KBM-7 (cell line): ENCODE data around the gene PPP1R9B.

ENCODE experiments used
- DNase-seq: peaks from one replicate; pipeline ENCODE4 v3.0.0-alpha.2; 2015
- in situ Hi-C: fragments of 300-500 bp; cut with MboI; formaldehyde crosslinking; loops from 2 replicates; pipeline ENCODE4 v1.14.3; 2020; ENCODE audit warnings: low sequenced_read_pairs, low pct_unique_long_range_greater_than_20kb, mixed read lengths

PPP1R9B gene

DNA sequence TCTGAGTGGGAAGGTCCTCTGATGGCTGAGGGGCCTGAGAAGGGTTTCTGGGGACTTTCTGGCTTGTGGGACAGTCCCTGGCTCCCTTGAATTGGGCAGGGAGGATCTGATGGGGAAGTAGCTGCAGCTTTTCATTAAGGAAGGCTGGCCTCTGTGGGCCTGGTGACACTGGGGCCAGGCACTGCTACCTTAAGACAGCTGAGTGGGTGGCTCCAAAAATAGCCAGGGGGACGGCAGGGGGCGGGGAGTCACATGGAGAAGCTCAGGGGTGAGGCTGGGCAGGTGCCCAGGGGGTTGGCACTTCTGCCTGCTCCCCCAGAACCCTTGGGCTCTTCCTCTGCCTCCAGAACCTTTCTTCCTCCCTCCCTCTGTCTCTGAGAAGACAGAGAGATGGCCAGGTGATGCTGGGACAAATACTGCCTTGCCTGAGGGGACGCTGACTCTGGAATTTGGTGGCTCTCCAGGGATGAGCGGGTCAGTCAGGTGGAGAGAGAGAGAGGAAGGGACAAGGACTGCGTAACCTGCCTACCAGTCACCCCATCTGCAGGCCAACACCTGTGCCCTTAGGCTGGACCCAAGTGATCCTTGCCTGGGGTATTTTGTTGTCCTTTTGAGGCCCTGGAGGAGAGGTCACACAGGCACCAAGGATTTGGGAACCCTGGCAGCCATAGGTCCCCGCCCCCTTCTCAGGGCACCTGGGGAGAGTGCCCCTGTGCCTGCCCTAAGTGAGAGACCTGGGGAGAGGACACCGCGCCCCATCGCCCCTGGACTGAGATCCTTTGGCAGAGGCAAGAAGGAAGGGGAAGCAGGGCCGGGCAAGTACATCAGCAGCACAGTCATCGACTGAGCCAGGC is 13.6 kb upstream of the PPP1R9B start:
- DNase-seq: no peak
- in situ Hi-C loops: loop anchor here (10.0 kb wide), 1 partner anchor 49 kb away; no protein-coding TSS in a partner anchor

DNA sequence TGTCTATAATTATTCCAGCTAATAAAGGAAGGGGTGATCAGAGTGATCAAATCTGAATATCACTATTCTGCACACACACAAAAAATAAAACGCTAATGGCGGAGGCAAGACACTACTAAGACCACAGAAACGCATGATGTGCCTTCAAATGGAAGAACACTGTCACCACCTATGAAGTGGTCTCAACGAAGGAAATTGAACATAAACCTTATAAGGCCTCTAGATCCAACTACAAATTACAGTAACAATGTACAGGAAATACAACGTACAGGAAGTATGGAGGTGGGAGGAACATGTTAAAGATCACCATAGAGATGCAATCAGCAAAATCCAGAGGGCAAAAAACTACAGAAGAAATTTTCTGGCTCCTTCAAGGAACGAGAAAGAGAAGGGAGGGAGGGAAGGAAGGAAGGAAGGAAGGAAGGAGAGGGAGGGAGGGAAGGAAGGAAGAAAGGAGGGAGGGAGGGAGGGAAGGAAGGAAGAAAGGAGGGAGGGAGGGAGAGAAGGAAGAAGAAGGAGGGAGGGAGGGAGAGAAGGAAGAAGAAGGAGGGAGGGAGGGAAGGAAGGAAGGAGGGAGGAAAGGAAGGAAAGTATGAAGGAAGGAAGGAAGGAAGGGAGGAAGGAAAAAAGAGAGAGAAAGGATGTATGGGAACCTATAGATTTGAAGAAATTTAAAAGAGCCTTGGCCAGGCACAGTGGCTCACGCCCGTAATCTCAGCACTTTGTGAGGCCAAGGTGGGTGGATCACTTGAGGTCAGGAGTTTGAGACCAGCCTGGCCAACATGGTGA is 12.2 kb upstream of the PPP1R9B start:
- in situ Hi-C loops: loop anchor here (10.0 kb wide), 1 partner anchor 48 kb away; no protein-coding TSS in a partner anchor
- DNase-seq: no peak

DNA sequence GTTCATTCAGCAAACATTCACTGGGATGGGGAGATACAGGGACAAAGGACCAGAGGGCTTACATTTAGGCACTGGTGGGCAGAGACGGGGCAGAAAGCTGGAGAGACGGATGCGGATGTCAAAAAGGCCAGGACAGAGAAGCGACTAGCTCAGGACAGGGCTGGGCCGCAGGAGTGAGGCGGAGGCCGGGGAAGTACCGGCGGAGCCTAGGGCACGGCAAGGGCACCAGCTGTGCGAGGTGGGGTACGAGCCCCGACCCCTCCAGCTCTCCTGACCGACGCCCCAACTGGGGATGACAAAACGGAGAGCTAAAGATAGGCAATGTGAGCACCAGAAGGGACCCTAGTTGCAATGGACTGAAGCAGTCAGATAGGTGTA is 11.4 kb upstream of the PPP1R9B start:
- in situ Hi-C loops: loop anchor here (10.0 kb wide), 1 partner anchor 47 kb away; no protein-coding TSS in a partner anchor
- no peak for DNase-seq

DNA sequence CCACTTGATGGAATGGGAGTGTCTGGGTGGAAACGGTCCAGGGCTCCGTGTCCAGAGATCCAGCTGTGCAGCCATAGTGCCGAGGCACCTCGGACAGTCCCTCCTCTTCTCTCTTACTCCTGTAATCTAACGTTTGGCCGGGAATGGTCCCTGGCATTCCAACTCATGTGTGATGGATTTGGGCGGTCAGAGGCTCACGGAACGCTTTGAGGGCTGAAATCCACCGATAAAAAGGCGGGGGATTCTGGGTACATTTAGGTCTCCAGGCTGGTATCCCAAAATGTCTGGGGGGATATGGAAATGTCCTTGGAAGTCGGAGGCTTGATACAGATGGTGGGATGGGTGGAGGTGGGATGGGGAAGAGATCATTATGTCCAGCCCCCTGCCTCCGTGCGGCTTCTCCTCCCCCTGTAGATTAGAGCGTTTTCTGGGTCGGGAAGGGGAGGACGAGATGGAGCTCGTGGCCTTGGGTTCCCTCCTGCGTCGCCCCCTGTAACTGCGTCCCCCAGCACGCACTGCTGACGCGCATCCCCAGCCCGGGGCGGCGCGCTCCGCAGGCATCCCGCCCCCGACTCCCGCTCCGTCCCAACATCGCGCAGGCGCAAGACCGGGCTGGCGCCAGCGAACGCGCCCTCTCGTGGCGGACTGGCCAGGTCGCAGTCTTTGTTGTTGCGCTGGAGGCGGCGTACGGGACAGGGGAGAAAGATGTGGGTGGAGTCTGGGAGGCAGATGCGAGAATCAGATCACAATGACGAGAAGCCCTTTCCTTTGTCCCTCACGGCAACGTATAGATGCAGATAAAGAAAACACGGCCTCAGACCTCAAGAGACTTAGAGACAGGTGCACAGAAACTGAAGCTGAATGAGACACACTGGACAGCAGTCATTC is 10.8 kb upstream of the PPP1R9B start:
- peak; percentile 92 for DNase-seq
- in situ Hi-C loops: loop anchor here (10.0 kb wide), 1 partner anchor 46 kb away; no protein-coding TSS in a partner anchor

DNA sequence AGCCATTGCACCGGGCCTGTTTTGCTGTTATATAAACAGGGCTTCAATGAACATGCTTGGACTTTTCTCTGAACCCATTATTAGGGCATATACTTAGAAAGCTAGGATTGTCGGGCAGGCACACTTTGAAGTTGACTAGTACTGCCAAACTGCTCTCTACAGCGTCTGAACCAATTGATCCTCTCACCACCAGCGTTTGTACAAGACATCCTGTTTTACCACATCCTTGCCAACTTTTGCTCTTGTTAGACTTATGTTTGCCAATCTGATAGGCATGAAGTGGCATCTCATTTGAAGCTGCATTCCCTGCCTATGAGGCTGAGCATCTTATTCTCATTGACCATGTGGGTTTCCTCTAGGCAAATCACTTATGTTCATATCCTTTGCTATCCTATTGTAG is 7.4 kb upstream of the PPP1R9B start:
- DNase-seq: no peak
- in situ Hi-C loops: no loop called here

DNA sequence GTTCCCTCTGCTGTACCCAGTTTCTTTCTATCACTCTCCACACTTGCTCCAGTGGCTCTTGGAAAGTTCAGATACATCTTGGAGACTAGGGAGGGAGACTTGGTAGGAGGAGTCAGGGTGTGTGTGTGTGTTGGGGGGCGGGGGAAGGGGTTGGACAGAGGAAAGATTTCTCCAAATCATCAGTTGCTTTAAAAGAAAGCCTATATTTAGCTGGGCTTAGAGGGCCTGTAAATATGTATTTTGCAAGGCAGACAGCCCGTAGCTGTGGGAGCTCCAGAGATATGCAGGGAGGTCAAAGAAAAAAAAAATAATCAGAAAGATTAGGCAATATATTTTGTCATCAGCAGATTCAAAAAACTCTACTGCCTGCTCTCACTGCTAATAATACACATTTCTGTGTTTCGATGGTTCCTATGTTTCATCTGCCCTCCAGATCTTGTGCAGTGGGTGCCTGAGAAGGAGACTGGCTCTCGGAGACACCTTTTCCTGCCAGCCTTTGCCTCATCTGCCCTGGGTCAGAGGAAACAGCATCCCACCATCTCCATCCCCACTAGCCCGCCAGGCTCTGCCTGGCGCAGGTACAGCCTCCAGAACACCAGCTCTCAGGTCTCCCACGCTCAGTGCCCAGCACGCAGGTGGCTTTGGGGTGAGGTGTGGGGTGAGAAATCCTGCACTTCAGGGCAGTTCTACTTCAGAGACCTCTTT is 4.8 kb upstream of the PPP1R9B start:
- in situ Hi-C loops: no loop called here

DNA sequence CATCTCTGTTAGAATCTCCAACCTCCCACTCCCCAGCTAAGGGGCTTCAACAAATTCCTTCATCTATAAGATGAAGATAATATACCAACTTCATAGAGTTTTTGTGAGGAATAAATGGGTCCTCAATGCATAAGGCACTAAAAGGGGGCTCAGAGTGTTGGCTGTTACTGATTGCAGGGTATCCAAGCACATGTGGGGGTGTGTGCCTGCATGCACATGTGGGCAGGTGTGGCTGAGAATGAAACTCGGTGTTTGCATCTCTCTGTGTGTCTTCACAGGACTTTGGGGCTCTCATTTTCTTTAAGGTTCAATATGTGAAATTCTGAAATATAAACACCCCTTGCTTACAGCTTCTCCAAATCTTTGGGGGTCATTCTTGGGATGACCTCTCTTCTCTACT is 4.1 kb upstream of the PPP1R9B start:
- in situ Hi-C loops: no loop called here

More for the DNA sequence above, 4.8 kb upstream of the PPP1R9B start:
- DNase-seq: no peak

DNA sequence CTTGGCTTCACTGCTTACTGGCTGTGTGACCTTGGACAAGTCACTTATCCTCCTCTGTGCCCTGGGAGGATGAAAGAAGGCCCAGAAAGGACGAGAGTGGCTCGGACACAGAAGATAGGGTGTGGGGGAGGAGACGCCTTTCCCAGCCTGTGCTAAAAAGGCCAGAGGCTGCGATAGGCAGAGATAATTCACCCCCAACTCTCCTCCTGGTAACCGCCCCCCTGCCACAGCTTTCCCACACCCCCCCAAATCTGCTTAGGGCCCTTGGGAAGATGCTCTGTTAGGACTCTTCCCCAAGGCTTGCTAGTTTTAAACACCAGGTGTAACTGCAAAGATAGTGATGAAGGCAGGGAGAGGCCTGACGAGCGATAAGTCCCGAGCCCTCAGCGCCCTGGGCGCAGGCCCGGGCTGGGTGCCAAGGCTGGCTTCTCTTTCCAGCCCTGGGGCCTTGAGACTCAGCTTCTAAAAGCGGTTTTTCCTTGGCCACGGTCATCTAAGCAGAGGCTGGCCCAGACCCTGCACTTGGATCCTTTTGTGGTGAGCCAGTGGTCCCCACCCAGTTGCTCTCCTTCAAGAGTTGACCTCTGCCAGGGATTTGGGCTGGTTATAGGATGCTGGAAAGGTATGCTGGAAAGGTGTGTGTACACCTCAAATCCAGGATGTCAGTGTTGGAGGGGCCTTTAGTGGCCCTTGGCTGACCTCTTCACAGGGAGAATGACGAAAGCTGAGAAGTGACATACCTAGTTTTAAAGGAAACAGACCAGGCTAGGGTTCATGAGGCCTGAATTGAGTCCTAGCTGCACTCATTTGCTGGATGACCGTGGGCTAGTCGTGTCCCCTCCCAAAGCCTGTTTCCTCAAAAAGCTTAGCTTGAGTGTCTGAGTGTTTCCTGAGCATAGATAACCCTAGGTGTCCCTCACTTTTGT is 3.4 kb upstream of the PPP1R9B start:
- no peak for DNase-seq
- in situ Hi-C loops: no loop called here

More for the DNA sequence above, 4.1 kb upstream of the PPP1R9B start:
- DNase-seq: no peak

DNA sequence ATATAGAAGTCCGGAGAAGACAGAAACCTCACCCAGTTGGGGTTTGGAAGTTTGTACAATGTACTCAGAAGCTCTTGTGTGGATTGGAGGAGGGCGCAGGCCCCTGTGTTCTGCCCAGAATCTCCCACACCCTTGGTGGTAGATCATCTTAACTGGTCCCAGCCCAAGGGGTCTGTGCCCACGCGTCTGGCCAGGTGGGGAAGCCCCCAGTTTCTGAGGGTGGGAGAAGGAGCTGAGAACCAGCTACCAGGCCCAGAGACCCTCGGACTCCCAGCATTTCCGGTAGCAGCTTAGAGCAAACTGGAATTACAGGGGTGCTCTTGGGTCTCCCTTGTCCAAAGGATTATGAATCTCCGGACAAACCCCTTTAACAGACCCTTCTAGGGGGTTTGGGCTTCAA is 2.3 kb upstream of the PPP1R9B start:
- in situ Hi-C loops: no loop called here
- DNase-seq: no peak

DNA sequence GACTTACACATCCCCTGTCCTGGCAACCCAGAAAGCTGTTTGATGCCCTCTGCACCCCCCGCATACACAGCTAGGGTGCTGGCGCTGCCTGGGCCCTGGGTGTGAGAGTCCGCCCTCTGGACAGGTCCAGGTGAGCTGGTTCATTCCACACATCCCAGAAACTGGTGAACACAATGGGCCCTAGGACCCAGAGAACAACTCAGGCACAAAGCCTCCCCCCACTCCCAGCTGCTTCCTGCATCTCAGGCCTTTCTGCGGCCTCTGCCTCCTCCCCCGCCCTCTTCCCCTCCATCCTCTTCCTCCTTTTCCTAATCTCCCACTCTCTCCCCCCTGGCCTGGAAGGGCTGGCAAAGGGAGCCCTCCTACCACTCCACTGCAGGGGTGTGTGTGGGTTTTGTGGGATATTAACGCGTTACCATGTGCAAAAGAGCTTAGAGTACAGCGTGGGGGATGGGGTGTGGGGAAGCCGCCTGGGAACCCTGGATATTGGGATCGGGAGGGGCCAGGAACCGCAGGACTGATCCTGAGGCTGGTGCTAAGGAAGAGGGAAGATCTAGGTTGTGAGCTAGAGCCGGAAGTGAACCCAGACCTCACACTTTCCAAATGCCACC is 1.6 kb upstream of the PPP1R9B start:
- in situ Hi-C loops: no loop called here
- DNase-seq: peak; percentile 90

DNA sequence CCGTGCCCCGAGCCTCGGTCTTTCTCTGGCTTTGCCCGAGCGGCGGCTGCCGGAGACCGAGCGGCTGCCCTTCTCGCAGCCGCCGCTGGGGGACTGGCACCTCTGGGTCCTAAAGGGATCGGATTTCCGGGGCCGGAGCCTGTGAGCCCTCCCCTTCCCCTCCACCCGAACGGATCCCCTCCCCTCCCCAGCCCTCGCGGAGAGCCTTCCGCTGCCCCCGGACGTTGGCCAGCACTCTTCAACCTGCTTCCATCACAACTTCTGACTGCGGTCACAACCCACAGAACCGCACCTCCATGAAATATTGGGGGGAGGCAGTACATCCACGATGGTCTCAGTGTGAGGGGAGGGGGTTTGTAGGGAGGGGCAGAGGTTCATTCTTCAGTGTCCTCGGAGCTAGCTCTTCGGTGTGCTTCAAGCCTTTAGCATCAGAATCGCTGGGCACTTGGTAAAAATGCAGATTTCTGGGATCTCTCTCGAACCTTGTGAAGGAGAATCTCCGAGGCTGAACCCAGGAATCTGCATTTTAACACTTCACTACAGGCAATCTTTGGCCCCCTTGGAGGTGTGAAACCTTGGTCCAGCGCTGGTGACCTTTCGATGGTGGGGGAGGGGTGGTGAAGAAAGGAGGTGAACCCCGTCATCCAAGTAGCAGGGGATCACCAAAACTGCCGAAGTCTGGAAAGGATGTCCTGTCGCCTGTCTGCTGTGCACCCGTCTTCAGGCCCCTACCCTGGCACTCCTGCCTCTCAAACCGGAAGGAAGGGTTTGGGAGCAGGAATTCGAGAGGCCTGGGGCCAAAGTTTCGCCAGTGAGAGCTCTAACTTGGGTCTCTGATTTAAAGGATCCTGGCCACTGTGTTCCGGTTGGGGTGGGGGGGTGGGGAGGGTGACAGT is 812 bp upstream of the PPP1R9B start:
- in situ Hi-C loops: no loop called here
- peak; percentile 81 for DNase-seq

DNA sequence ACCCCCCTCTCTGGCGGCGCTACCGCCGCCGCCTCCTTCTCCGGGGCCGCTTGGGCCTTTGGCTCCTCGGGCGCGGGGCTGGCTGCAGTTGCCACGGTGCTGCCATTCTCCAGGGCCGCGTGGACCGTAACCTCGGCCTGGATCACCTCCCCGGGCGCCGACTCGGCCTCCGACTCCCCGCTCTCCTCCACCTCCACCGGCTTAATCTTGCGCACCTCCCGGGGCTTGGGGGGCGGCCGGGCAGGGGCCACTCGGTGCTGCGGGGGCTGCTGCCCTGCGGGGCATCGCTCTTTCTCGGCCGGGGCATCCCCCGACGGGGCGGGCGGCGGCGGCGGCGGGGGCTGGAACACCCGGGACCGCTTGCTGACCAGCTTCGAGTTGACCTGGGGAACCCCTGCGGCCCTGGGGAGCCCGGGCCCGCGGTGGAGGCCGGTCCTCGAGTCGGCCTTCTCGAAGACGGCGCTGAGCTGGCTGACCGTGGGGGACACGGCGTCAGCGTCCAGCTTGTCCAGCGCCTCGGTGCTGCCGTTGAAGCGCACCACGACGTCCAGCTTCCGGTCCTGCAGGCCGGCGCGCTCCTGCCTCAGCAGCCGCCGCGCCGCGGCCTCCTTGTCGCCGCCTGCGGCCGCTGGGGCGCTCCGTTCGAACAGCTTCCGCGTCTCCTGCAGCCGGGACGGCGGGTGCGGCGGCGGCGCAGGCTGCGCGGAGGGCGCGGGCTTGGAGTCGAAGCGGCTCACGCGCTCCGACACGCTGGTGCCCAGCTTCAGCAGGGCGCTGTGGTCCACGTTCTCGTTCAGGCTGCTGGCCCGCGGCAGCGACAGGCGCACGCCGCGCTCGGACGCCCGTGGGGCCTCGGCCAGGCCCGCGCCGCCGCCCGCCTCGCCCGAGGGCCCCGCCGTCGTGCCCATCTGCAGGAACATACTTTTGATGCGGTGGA is 792 bp downstream of the PPP1R9B start:
- in situ Hi-C loops: no loop called here
- no peak for DNase-seq

DNA sequence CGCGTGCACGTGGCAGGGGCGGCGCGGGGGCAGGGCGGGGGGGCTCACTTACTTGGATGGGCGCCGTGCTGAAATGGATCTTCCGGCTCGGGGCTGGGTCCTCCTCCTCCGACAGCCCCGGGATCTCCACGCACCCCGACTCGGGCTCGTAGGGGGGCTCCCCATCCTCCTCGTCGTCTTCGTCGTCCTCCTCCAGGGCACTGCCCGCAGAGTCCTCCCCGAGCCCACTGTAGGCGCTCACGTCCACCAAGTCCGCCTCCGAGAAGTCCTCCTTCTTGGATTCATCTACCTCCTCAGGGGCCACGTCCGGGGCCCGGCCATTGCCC is 1.4 kb downstream of the PPP1R9B start:
- in situ Hi-C loops: no loop called here
- DNase-seq: no peak

DNA sequence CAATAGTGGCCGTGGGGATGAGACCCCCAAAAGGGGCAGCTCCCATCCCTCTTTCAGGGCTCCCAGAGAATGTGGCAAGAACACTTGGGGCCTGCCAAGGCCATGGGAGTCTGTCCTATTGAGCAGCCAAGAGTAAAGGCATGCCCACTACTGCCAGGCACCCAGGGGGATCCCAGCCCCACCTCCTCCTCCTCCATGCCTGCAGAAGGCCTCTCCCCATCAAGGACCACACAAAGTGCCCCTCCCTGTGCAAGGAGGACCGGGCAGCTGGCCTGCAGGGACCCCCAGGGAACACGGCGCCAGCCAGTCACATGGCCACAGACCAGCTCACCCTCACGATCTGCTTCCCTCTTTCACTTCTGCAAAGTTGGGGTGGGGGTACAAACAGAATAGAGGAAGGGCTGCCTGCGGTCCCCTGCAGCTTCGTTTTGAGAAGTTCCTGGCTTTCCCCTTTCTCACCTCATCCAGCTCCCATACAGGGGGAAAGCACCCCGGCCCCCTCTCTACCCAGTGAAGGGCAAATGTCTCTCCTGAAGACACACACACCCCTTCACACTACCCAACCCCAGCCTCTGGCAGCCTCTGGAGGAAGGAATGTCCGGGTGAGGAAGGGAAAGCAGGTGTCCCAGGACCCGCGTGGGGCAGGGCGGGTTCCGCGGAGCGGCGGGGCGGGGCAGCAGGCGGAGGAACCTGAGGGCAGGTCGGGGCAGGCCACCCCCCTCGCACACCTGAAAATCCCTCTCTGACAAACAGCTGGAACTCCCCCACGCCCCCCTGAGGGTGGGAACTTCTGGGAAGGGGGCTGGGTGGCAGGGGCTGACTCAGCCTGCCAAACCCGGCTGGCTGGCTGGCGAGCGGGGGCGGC is 2.0 kb downstream of the PPP1R9B start:
- peak; percentile 89 for DNase-seq
- in situ Hi-C loops: no loop called here

DNA sequence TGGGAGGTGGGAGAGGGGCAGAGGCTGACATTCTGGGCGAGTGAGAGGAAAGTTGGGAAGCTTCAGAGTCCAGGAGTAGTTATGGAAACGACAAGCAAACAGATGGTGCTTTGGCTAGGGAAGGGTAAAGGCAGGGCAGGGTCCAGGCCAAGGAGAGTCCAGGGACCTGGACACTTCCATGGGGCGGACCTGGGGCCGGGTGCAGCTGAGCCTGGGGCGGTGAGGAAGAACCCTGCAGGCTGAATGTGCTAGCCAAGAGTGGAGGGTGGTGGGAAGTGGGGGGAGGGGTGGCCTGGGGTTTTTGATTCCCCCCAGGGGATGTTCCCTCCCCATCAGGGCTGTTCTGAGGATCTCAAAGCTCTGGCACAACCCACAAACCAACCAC is 2.6 kb downstream of the PPP1R9B start:
- in situ Hi-C loops: no loop called here
- no peak for DNase-seq
